OCI-LY7 (cell line): ENCODE data around the gene SLC6A12. TPM values are rescaled to one million over a fixed set of nuclear protein-coding genes. Genes with fewer than 3 reads are reported as not detected.

Experiments used
- BruUV-seq: library from RNA; stranded (reverse); fragments of 400-500 nt; replicated peaks from 2 replicates; lab custom pipeline; 2021; lab: Mats Ljungman, UMichigan
- CTCF ChIA-PET: fragments of 300-600 bp; sonication (Branson Sonifier 250); formaldehyde crosslinking; loops from one replicate; lab custom pipeline; 2022; ENCODE audit warnings: antibody characterized with exemption; ENCODE audit not compliant: unreplicated experiment; lab: Charles Lee
- POLR2A ChIA-PET: fragments of 300-600 bp; sonication (Branson Sonifier 250); formaldehyde crosslinking; loops from one replicate; lab custom pipeline; 2022; ENCODE audit warnings: antibody characterized with exemption; lab: Charles Lee
- DNase-seq: peaks from one replicate; pipeline ENCODE4 v3.0.0-alpha.2; 2015; ENCODE audit warnings: low spot score
- H2AFZ ChIP-seq: fragments of 200-600 bp; sonication (generic), shearing (Covaris generic); 2 replicates; pipeline ENCODE4 v1.6.1; 2014; ENCODE audit warnings: mild to moderate bottlenecking, antibody characterized with exemption, low read length, moderate library complexity
- H3K27ac ChIP-seq: fragments of 200-600 bp; sonication (generic); 2 replicates; pipeline ENCODE4 v1.5.1; 2014; ENCODE audit warnings: mixed run types, low read depth, mild to moderate bottlenecking, moderate library complexity, low read length, inconsistent platforms; ENCODE audit not compliant: poor library complexity, severe bottlenecking
- H3K36me3 ChIP-seq: fragments of 200-600 bp; sonication (generic); 2 replicates; pipeline ENCODE4 v1.6.1; 2014; ENCODE audit warnings: mild to moderate bottlenecking, antibody characterized with exemption, low read length, moderate library complexity, mixed read lengths; ENCODE audit not compliant: insufficient read depth
- H3K4me1 ChIP-seq: fragments of 200-600 bp; sonication (generic); 2 replicates; pipeline ENCODE4 v1.5.1; 2014; ENCODE audit warnings: mild to moderate bottlenecking, low read length; ENCODE audit not compliant: insufficient read depth, poor library complexity, severe bottlenecking
- H3K4me2 ChIP-seq: fragments of 200-600 bp; sonication (generic); 2 replicates; pipeline ENCODE4 v1.6.1; 2014; ENCODE audit warnings: mild to moderate bottlenecking, low read length
- H3K4me3 ChIP-seq: fragments of 200-600 bp; sonication (generic); 2 replicates; pipeline ENCODE4 v1.5.1; 2014; ENCODE audit warnings: mild to moderate bottlenecking, low read depth, low read length; ENCODE audit not compliant: poor library complexity, severe bottlenecking
- H3K79me2 ChIP-seq: fragments of 200-600 bp; sonication (generic); 2 replicates; pipeline ENCODE4 v1.6.1; 2016; ENCODE audit warnings: low read depth, mild to moderate bottlenecking, low read length, moderate library complexity, mixed read lengths; ENCODE audit not compliant: insufficient read depth
- H3K9me2 ChIP-seq: fragments of 200-600 bp; sonication (generic); 2 replicates; pipeline ENCODE4 v1.6.1; 2016; ENCODE audit warnings: mild to moderate bottlenecking, low read length, mixed read lengths; ENCODE audit not compliant: insufficient read depth
- H3K9me3 ChIP-seq: fragments of 200-600 bp; sonication (generic); 2 replicates; pipeline ENCODE4 v1.6.1; 2014; ENCODE audit warnings: mild to moderate bottlenecking, mixed run types, low read length, mixed read lengths
- H4K20me1 ChIP-seq: fragments of 200-600 bp; sonication (generic); 2 replicates; pipeline ENCODE4 v1.6.1; 2014; ENCODE audit warnings: mild to moderate bottlenecking, antibody characterized with exemption, low read length, moderate library complexity, mixed read lengths; ENCODE audit not compliant: insufficient read depth
- CTCF ChIP-seq: fragments of 200-600 bp; sonication (generic); conservative IDR thresholded peaks from 2 replicates; pipeline ENCODE4 v1.5.1; 2014; ENCODE audit warnings: mild to moderate bottlenecking, antibody characterized with exemption, low read length, moderate library complexity, mixed read lengths
- EZH2phosphoT487 ChIP-seq: fragments of 200-600 bp; sonication (generic); IDR thresholded peaks from 2 replicates; pipeline ENCODE4 v1.6.1; 2018; ENCODE audit warnings: low read depth, borderline replicate concordance, mild to moderate bottlenecking, mixed run types, antibody characterized with exemption, low read length, moderate library complexity, mixed read lengths
- intact Hi-C: fragments of 100-400 bp; cut with micrococcal nuclease; formaldehyde crosslinking; loops from one replicate; pipeline ENCODE4 v1.10.0; 2022; ENCODE audit not compliant: unreplicated experiment
- total RNA-seq, 2 experiments: library from RNA; depleted of rRNA in 1 of 2; stranded (reverse); fragments of >200 nt in 1 of 2; shearing (Covaris generic) in 1 of 2; gene quantifications; 2 replicates each; pipeline ENCODE4 v1.2.3, GENCODE V29; 2014 to 2022

Gene SLC6A12
- total RNA-seq, 2 experiments from 2014 or later: not detected

- TF ChIP-seq CTCF: no peak
- TF ChIP-seq EZH2phosphoT487: no peak
- Histone ChIP-seq H3K79me2 (no peaks in the 10 kb centered on the region), H4K20me1 (no peaks in the 10 kb centered on the region), H3K4me2 (no peak within 1 kb of the TSS), H3K36me3 (no peaks in the 10 kb centered on the region), H3K4me1 (no peaks in the 10 kb centered on the region), H3K4me3 (no peak within 1 kb of the TSS), H3K9me2 (no peaks in the 10 kb centered on the region), H2AFZ (no peak within 1 kb of the TSS), H3K27ac (no peak within 1 kb of the TSS), H3K9me3 (no peaks in the 10 kb centered on the region)
- DNase-seq: no peak
- no TSS peak for BruUV-seq
- ChIA-PET CTCF (no interaction called here), POLR2A (interaction anchor here (0.6 to 0.8 kb wide), 2 partner anchors 11 to 29 kb away, joined by 3 read pairs; no protein-coding TSS in a partner anchor)
- intact Hi-C loops: no loop called here
These were observed 48.9 kb upstream of the SLC6A12 start, which contains the start of gene SLC6A13 for GRCh38 chr12:262817-263216. Gene SLC6A13 (minus strand): TSS chr12:262836. CDS start chr12:260052, 2,784 bp downstream.

- intact Hi-C loops: no loop called here
- H3K4me1 ChIP-seq: no peaks in the 10 kb centered on the region
- H2AFZ ChIP-seq: no peak overlapping the region
- H3K4me2 ChIP-seq: no peak overlapping the region
- no peaks in the 10 kb centered on the region for H4K20me1 ChIP-seq
- H3K79me2 ChIP-seq: no peaks in the 10 kb centered on the region
- no peaks in the 10 kb centered on the region for H3K9me2 ChIP-seq
- no peak overlapping the region for H3K27ac ChIP-seq
- BruUV-seq: no TSS peak
- TF ChIP-seq CTCF (no peak), EZH2phosphoT487 (no peak)
- no peaks in the 10 kb centered on the region for H3K36me3 ChIP-seq
- no peak for DNase-seq
- no peak overlapping the region for H3K4me3 ChIP-seq
- CTCF ChIA-PET: no interaction called here
- H3K9me3 ChIP-seq: no peaks in the 10 kb centered on the region
- POLR2A ChIA-PET: interaction anchor here (0.6 kb wide), 1 partner anchor 30 kb away, joined by 3 read pairs; no protein-coding TSS in a partner anchor
These were observed 48.2 kb upstream of the SLC6A12 start for GRCh38 chr12:262113-262512.

GRCh38 chr12:257521-258321 is 43.8 kb upstream of the SLC6A12 start:
- Histone ChIP-seq H2AFZ (no peak overlapping the region), H4K20me1 (no peaks in the 10 kb centered on the region), H3K36me3 (no peaks in the 10 kb centered on the region), H3K27ac (no peak overlapping the region), H3K4me3 (no peak overlapping the region), H3K79me2 (no peaks in the 10 kb centered on the region), H3K4me1 (no peaks in the 10 kb centered on the region), H3K9me3 (no peaks in the 10 kb centered on the region), H3K4me2 (no peak overlapping the region), H3K9me2 (no peaks in the 10 kb centered on the region)
- ChIA-PET CTCF (no interaction called here), POLR2A (no interaction called here)
- intact Hi-C loops: no loop called here
- DNase-seq: no peak
- BruUV-seq: no TSS peak
- no peak for TF ChIP-seq CTCF
- no peak for TF ChIP-seq EZH2phosphoT487
